Lung (tissue), 16 donors: ENCODE data around the gene TAF10. TPM values are rescaled to one million over a fixed set of nuclear protein-coding genes. Genes with fewer than 3 reads are reported as not detected.

Source experiments
- ATAC-seq: fragments of 200-7000 bp; cut with Tn5 transposase; one replicate; pipeline ENCODE4 v1.9.1; 2020; ENCODE audit warnings: moderate number of reproducible peaks; ENCODE audit not compliant: insufficient read depth, low FRiP score
- DNase-seq, 3 donors: peaks; one replicate each; pipeline ENCODE4 v3.0.0-alpha.2; 2013 to 2017
- H3K27ac ChIP-seq, 2 donors: one replicate each; pipeline ENCODE4 v1.5.1; 2013; ENCODE audit warnings: mild to moderate bottlenecking in 2 of 2, moderate library complexity in 2 of 2, control low read depth in 1 of 2, inconsistent platforms in 1 of 2, low read depth in 1 of 2, low read length in 1 of 2
- H3K27me3 ChIP-seq, 3 donors: one replicate each; pipeline ENCODE4 v1.5.1; 2013; ENCODE audit warnings: low read length in 2 of 3; ENCODE audit not compliant: control insufficient read depth in 3 of 3, insufficient read depth in 3 of 3
- H3K36me3 ChIP-seq, 4 donors: one replicate each; pipeline ENCODE4 v1.5.1; 2013; ENCODE audit warnings: low read length in 4 of 4, mild to moderate bottlenecking in 1 of 4, moderate library complexity in 1 of 4; ENCODE audit not compliant: control insufficient read depth in 4 of 4, insufficient read depth in 4 of 4
- H3K4me1 ChIP-seq, 5 donors: one replicate each; pipeline ENCODE4 v1.5.1; 2013; ENCODE audit warnings: low read length in 5 of 5, mild to moderate bottlenecking in 2 of 5, moderate library complexity in 1 of 5; ENCODE audit not compliant: control insufficient read depth in 5 of 5, insufficient read depth in 5 of 5
- H3K4me3 ChIP-seq: one replicate; pipeline ENCODE4 v1.5.1; 2013; ENCODE audit warnings: mild to moderate bottlenecking, control low read depth, moderate library complexity
- H3K9ac ChIP-seq, 2 donors: one replicate each; pipeline ENCODE4 v1.5.1; 2013; ENCODE audit warnings: low read length in 2 of 2, control low read depth in 1 of 2; ENCODE audit not compliant: insufficient read depth in 1 of 2
- H3K9me3 ChIP-seq, 4 donors: one replicate each; pipeline ENCODE4 v1.5.1; 2013; ENCODE audit warnings: low read length in 3 of 4, mild to moderate bottlenecking in 1 of 4, moderate library complexity in 1 of 4; ENCODE audit not compliant: control insufficient read depth in 4 of 4, insufficient read depth in 3 of 4
- WGBS, 2 donors: extraction: QIAGEN DNeasy Blood & Tissue Kit; methylation state at CpG; one replicate each; pipeline ENCODE4 v1.1.7; 2013; 5-methylcytosine and 5-hydroxymethylcytosine counted together
- long read RNA-seq, 5 donors: transcript quantifications; one replicate each; lab custom pipeline, GENCODE V29; 2026
- polyA plus RNA-seq, 2 donors: library from polyadenylated mRNA; stranded (reverse); fragments of 200-250 nt; gene quantifications; one replicate each; pipeline ENCODE4 v1.2.1, GENCODE V29; 2013
- total RNA-seq, 2 donors: library from RNA; depleted of rRNA in 1 of 2; stranded (reverse); fragments of >200 nt in 1 of 2; gene quantifications; one replicate each; pipeline ENCODE4 v1.2.1, GENCODE V29; 2014 to 2021
- TF ChIP-seq, protein P1 (sequence below): IDR thresholded peaks from 2 replicates; pipeline ENCODE4 v1.5.1; 2012; ENCODE audit warnings: mild to moderate bottlenecking; ENCODE audit errors: control extremely low read depth, extremely low read depth
- donor health status: control.
- donor health status: control.
- donor health status: Bipolar disorder and iron deficiency.
- donor health status: healthy.
- donor health status: DM: yes; HTN: yes; CAD: no.

Gene TAF10
- total RNA-seq (100 to 1,000 TPM in 1 of 2 donors, 10 to 100 TPM in 1; 23.9 to 149 TPM), polyA plus RNA-seq (100 to 1,000 TPM; 108 to 126 TPM)
- long read RNA-seq, donor 1, full-length matches to known transcripts: 43 of 57 reads
- long read RNA-seq, donor 1, partial matches to known transcripts: 14 of 57 reads
- long read RNA-seq, donor 1, other reads (novel, unspliced or antisense): 0 of 57 reads
- long read RNA-seq, donor 2, full-length matches to known transcripts: 19 of 126 reads
- long read RNA-seq, donor 2, partial matches to known transcripts: 101 of 126 reads
- long read RNA-seq, donor 2, other reads (novel, unspliced or antisense): 6 of 126 reads
- long read RNA-seq, donor 3, full-length matches to known transcripts: 16 of 23 reads
- long read RNA-seq, donor 3, partial matches to known transcripts: 7 of 23 reads
- long read RNA-seq, donor 3, other reads (novel, unspliced or antisense): 0 of 23 reads
- long read RNA-seq, donor 4, full-length matches to known transcripts: 25 of 148 reads
- long read RNA-seq, donor 4, partial matches to known transcripts: 115 of 148 reads
- long read RNA-seq, donor 4, other reads (novel, unspliced or antisense): 8 of 148 reads
- long read RNA-seq, donor 5, full-length matches to known transcripts: 61 of 228 reads
- long read RNA-seq, donor 5, partial matches to known transcripts: 103 of 228 reads
- long read RNA-seq, donor 5, other reads (novel, unspliced or antisense): 64 of 228 reads

GRCh38 chr11:6612213-6613041 lies at the start of gene TAF10:
TSS of gene TAF10 (minus strand) at chr11:6612216. CDS start at chr11:6612189, 27 bp downstream.
- no peaks in the 10 kb centered on the region for H3K27me3 ChIP-seq
- peak within 1 kb of the TSS; percentile 80 to 96 for H3K27ac ChIP-seq
- H3K36me3 ChIP-seq: peaks cover 14 to 58% (median 33%) of the 10 kb centered on the region in 4 donors
- TF ChIP-seq, protein P1, sequence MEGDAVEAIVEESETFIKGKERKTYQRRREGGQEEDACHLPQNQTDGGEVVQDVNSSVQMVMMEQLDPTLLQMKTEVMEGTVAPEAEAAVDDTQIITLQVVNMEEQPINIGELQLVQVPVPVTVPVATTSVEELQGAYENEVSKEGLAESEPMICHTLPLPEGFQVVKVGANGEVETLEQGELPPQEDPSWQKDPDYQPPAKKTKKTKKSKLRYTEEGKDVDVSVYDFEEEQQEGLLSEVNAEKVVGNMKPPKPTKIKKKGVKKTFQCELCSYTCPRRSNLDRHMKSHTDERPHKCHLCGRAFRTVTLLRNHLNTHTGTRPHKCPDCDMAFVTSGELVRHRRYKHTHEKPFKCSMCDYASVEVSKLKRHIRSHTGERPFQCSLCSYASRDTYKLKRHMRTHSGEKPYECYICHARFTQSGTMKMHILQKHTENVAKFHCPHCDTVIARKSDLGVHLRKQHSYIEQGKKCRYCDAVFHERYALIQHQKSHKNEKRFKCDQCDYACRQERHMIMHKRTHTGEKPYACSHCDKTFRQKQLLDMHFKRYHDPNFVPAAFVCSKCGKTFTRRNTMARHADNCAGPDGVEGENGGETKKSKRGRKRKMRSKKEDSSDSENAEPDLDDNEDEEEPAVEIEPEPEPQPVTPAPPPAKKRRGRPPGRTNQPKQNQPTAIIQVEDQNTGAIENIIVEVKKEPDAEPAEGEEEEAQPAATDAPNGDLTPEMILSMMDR: peak; percentile 40
- no peaks in the 10 kb centered on the region for H3K9me3 ChIP-seq
- peak; percentile 98 for DNase-seq
- H3K4me1 ChIP-seq: peaks cover 0 to 27% (median 14%) of the 10 kb centered on the region in 5 donors
- WGBS, 2 donors: 0 to 1% methylated on average over 42 to 51 of the region's 51 CpGs
- peak; percentile 95 for ATAC-seq
- H3K9ac ChIP-seq: peak within 1 kb of the TSS; percentile 63 to 95
- peak within 1 kb of the TSS; percentile 85 for H3K4me3 ChIP-seq

DNA sequence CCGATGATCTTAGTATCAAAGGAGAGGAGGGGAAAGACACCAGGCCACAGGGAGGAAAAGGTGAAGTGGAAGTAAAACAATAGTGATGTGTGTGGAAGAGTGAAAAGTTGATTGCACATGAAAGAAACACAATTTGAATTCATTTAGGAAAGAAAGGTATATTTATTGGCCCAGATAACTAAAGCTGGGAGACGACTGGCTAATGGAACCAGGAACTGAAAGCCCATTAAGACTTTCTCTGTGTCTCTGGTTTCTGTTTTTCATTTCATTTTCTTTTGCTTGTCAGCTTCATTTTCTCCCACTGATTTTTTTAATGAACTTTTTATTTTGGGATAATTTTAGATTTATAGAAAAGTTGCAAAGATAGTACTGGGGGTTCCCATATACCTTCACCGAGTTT lies 48.7 kb upstream of the TAF10 start:
- H3K4me3 ChIP-seq: no peak overlapping the region
- TF ChIP-seq, protein P1: no peak
- H3K9me3 ChIP-seq: no peaks in the 10 kb centered on the region
- H3K9ac ChIP-seq: no peak overlapping the region
- peaks cover 0 to 12% (median 3%) of the 10 kb centered on the region in 5 donors for H3K4me1 ChIP-seq
- DNase-seq (no peak), ATAC-seq (no peak)
- H3K27me3 ChIP-seq: no peaks in the 10 kb centered on the region
- H3K36me3 ChIP-seq: no peaks in the 10 kb centered on the region
- WGBS, 2 donors: 85 to 94% methylated on average over 3 of the region's 3 CpGs
- no peak overlapping the region for H3K27ac ChIP-seq

DNA sequence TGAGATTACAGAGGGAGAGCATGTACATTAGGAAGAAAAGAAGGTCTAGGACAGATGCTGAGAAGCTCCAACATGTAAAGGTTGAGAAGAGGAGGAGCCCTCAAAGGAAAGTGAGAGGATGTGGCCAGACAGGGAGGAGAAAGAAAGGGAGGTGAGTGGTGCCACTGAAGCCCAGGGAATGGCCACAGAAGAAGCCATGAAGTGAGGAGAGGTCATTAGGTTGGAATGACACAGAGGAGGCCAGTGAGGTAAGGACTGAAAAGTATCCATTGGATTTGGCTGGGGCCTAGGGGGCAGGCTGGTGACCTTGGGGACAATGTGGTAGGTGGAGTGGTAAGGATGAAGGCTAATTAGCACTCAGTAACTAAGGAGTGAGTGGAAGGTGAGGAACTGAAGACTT lies 46.6 kb upstream of the TAF10 start:
- H3K4me1 ChIP-seq: peaks cover 0 to 24% (median 5%) of the 10 kb centered on the region in 5 donors
- no peak overlapping the region for H3K4me3 ChIP-seq
- ATAC-seq: no peak
- DNase-seq: no peak
- no peak overlapping the region for H3K27ac ChIP-seq
- H3K27me3 ChIP-seq: no peaks in the 10 kb centered on the region
- no peaks in the 10 kb centered on the region for H3K9me3 ChIP-seq
- TF ChIP-seq, protein P1: no peak
- H3K9ac ChIP-seq: no peak overlapping the region
- peaks cover 0 to 4% (median 0%) of the 10 kb centered on the region in 4 donors for H3K36me3 ChIP-seq
